ENCODE results near the gene FOXN4.
"Not testable (repeated sequence)": the region's sequence is repeated elsewhere in the genome, so short reads cannot be mapped to it uniquely, and the experiment has no call there.

FOXN4 gene

GRCh38 chr12:109308534-109309380 is at the start of gene FOXN4:
Gene FOXN4, minus strand, starts transcription at chr12:109309284. Its CDS starts 963 bp downstream, at chr12:109308321.
- DNase-seq (ENCODE audit: low read depth in 2 of 2): no peak

DNA sequence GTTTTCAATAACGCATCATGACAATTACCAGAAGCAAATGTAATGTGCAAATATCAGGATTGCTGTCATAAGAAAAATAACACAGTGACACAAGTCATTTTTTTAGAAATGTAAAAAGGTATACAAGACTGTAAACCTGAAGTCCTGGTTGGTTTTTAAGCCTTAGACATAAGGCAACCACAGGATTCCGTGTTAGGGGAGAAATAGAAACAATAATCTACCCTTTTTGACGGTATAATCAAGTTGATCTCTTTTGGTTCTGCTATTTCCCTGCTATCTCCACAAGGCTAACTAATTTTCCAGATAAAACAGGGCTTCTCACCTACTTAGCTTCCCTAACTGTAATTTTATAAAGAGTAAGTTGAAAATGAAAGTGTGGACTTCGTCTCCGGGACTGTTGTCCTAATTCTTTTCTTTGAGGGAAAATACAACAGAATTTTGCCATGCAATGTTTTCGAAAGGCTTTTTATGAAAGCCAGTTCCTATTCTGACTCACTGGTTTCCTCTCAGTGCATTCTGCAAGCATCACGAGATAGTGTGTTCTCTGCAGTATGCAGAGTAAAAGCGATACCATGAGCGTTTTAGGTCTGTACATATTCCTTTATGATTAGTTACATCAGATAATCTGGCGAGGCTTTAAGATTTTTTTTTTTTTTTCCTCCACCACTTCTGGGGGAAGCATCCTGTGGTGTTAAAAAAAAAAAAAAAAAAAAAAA is 49.2 kb upstream of the FOXN4 start:
- no peak for DNase-seq (ENCODE audit: low read depth in 2 of 2)

- DNase-seq (ENCODE audit: low read depth in 2 of 2): no peak
Observed at GRCh38 chr12:109357032-109357431, 47.9 kb upstream of the FOXN4 start.

DNA sequence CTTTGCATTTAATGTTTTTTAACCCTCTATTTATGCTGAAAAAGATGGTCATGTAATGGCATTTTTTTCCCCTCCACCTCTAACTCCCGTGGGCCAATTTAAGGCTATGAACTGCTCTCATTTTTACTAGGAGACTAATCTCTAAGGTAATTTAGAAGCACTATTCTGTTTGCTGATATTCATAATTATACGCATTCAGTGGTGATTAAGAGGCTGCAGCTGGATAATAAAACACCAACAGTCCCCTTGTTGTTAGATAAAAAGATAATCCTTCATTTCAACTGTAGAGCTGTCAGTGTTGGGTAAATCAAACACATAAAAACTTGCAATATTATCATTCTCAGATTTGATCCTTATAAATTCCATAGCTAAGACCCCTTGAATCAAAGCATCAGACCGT is 47.5 kb upstream of the FOXN4 start:
- no peak for DNase-seq (ENCODE audit: low read depth in 2 of 2)

- DNase-seq (ENCODE audit: low read depth in 2 of 2): no peak
Observed at GRCh38 chr12:109352184-109352583, 43.1 kb upstream of the FOXN4 start.

GRCh38 chr12:109347589-109347988 is 38.5 kb upstream of the FOXN4 start, which contains the start of gene MYO1H:
Gene MYO1H, plus strand, starts transcription at chr12:109347900. Its CDS starts 61 bp downstream, at chr12:109347961.
- DNase-seq (ENCODE audit: low read depth in 2 of 2): no peak

GRCh38 chr12:109346920-109347319 is 37.8 kb upstream of the FOXN4 start:
- DNase-seq (ENCODE audit: low read depth in 2 of 2): no peak

DNA sequence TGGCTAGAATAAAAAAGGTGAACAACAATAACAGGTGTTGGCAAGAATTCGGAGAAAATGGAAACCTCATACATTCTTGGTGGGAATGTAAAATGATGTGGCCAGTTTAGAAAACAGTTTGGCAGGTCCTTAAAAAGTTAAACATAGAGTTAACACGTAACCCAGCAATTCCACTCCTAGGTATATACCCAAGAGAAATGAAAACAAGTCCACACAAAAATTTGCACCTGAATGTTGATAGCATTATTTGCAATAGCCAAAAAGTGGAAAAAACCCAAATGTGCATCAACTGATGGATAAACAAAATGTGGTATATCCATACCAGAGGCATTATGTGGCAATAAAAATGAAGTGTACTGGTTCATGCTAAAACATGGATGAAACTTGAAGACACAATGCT is 36.3 kb upstream of the FOXN4 start:
- DNase-seq (ENCODE audit: low read depth in 2 of 2): no peak

GRCh38 chr12:109343677-109344076 is 34.6 kb upstream of the FOXN4 start:
- DNase-seq (ENCODE audit: low read depth in 2 of 2): no peak

DNA sequence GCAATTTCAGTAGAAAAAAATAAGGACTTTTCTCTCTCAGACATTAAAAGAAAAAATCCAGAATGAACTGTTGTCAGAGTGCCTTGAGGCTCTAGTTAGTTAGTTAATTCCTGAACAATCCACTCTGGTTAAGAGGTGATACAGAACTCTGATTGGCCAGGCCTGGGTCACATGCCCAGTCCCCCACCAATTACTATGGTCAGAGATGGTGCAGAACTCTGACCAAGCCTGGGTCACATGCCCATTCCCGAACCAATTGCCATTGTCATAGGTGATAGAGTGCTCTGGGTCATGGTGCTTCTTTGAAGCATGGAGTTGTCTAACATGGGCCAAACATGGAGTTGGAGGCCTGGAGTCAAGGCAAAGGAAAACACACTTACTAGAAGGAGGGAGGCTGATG is 27.5 kb upstream of the FOXN4 start:
- DNase-seq (ENCODE audit: low read depth in 2 of 2): no peak

- no peak for DNase-seq (ENCODE audit: low read depth in 2 of 2)
Observed at GRCh38 chr12:109334887-109335286, 25.8 kb upstream of the FOXN4 start.

- DNase-seq (ENCODE audit: low read depth in 2 of 2): no peak
Observed at GRCh38 chr12:109331301-109331952, 22.3 kb upstream of the FOXN4 start.

DNA sequence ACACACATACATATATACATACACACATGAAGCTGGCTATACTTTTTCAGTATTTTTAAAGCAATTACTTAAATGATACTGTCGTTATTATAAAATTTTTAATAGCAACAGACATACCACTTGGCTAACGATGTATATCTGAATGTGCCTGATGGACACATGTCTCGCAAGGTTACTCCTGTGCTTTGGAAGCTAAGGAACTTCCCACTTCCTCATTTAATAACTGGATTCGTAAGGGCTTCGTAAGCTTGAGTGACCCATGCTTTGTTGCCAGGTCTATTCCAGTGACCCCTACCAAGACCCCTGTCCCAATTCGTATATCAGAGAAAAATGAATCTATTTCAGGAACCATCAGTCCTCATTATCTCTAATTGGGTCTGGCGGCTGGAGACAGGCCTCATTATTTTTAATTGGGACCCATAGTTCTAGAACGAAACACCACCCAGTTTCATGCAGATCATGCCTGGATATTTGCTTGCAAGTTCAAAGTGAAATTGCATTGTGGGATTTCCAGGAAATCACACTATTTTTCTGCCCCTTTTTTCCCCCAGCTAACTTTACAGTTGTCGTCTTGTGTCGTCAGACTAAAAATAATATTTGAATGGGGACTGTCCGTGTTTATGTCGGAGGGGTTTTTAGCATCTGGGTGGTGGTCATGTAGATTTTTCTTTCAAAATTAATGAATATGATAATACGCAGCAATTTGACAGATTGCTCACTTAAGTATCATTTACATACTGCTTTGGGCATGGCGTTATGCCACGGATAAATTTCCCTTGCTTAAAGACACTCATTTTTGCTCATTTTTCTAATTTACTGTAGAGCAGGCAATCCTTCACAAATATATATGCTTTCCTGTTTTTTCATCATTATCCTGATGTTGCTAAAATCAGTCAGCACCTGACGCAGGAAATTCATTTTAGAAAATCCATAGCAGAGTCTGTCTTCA is 21.5 kb upstream of the FOXN4 start:
- DNase-seq (ENCODE audit: low read depth in 2 of 2): no peak

- DNase-seq (ENCODE audit: low read depth in 2 of 2): no peak
Observed at GRCh38 chr12:109329686-109330085, 20.6 kb upstream of the FOXN4 start.

- DNase-seq (ENCODE audit: low read depth in 2 of 2): no peak
Observed at GRCh38 chr12:109329003-109329402, 19.9 kb upstream of the FOXN4 start.

DNA sequence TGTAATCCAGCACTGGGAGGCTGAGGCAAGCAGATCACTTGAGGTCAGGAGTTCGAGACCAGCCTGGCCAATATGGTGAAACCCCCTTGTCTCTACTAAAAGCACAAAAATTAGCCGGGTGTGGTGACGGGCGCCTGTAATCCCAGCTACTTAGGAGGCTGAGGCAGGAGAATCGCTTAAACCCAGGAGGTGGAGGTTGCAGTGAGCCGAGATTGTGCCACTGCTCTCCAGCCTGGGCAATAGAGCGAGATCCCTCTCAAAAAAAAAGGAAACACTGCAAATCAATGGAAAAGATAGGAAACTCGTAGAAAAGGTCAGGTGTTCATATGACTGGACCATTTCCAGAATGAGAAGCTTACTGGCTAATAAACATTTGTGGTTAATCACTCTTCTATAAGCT is 12.2 kb upstream of the FOXN4 start:
- not testable (repeated sequence) for DNase-seq (ENCODE audit: low read depth in 2 of 2)

DNA sequence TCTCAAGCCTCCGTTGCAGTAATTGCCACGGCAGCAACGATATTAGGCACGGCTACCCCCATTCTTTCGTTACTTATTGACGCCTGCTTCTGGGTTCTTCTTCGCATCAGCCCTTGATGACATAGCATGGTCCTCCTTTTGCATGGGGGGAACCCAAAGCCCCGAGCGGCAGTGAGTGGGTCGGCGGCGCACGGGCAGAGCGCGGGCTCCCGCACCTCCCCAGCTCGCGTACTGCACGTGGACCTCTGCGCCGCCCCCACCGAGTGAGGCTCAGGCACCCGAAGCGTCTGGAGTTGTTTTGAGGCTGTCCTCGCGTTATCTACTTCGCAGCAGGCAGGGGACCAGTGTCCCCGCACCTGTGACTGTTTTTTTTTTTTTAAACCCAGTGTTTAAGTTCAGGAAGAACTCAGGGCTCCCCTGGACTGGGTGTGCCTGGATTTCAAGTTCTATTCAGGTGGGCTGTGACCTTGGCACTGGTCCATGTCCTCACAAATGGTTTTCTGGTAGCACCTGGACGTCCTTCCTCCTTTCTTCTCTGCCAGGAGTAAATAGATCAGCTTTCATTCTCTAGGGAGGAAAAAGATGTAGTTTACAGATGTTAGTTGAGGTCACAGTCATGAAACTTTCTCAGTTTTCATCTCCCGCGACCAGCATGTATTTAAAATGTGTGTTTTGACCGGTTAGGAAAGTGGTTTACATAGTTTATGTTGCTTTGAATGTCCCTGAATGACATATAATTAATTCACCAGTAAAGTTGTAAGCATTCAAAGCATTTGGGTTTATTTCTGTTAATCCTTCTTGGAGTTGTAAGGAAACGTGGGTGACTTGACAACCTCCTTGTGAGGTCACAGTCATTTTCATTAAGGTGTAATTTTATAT is 1.4 kb upstream of the FOXN4 start:
- peak in 1 of 2 experiments; percentile 5 for DNase-seq (ENCODE audit: low read depth in 2 of 2)

DNA sequence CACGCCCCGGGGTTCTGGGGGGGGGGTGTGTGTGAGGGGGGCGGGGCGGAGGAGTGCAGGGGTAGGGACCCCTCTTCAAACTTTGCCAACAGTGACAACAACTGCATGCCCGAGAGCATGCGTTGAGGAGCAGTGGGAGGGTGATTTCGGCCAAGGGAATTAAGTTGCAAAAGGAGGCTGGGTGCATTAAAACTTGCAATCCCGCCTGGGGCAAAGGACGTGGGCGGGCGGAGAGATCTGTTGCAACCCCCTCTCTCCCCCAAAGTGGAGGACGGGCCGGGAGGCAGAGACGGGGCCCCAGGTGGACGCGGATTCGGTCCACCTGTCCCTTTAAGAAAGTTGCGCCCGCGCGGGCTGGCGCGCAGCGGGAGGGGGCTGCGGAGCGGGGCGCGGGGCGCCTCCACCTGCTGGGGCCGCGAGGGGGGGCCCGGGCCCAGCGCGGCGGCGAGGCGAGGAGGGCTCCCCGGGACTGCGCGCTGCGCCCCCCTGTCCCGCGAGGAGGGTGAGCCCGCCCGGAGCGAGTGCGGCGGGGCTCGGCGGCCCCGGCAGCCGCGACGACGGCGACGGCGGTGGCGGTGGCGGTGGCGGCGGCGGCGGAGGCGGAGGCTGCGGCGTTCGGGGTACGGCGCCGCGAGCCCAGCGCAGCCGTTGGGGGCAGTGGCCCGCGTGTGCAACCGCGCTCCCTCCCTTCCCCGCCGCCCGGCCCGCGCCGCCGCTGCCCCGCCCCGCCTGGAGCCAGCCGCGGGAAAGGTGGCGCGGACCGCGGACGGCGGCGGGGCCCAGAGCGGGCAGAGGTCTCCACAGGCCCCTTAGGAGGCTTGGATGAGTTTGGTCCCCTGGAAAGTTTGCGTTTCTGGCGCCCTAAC is 530 bp upstream of the FOXN4 start:
- DNase-seq (ENCODE audit: low read depth in 2 of 2): no peak

DNA sequence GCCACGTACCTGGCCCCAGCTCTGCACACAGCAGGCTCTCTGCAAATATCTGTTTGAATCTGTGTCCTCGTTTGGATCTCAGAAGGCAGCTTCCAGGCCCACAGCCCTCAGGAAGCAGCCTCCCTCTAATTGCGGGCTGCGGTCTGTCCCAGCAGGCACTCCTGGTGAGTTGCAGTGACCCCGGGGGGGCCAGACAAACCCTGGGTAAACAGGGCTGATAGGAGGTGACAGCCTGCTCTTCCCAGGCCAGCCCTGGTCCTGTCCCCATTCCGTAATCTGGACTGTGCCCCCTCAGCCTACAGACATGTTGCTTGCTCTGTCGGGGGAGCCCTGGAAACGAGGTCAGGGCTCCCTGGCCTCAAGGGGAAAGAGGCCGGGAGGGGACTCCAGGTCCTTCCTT is 2.0 kb downstream of the FOXN4 start:
- no peak for DNase-seq (ENCODE audit: low read depth in 2 of 2)
